HG02870 (cell line): ENCODE results near the gene TRAF4.

Experiments
- ATAC-seq: cut with Tn5 transposase; IDR thresholded peaks from one replicate; pipeline ENCODE4 v1.9.1; 2021; ENCODE audit warnings: mild to moderate bottlenecking, moderate library complexity; ENCODE audit not compliant: unreplicated experiment

Gene TRAF4

GRCh38 chr17:28745786-28746411, 2.1 kb downstream of the TRAF4 start:
- no peak for ATAC-seq

- no peak for ATAC-seq
Measured at GRCh38 chr17:28746611-28747050, 2.8 kb downstream of the TRAF4 start.

GRCh38 chr17:28747051-28747691, 3.4 kb downstream of the TRAF4 start:
- no peak for ATAC-seq

- no peak for ATAC-seq
Measured at GRCh38 chr17:28747801-28748750, 4.3 kb downstream of the TRAF4 start.

GRCh38 chr17:28748852-28749515, 5.2 kb downstream of the TRAF4 start:
- ATAC-seq = no peak

- ATAC-seq = no peak
Measured at GRCh38 chr17:28749516-28750177, 5.8 kb downstream of the TRAF4 start.

- ATAC-seq = peak; percentile 58
Measured at GRCh38 chr17:28750178-28751047, 6.6 kb downstream of the TRAF4 start.

- ATAC-seq = no peak
Measured at GRCh38 chr17:28751600-28752366, 8.0 kb downstream of the TRAF4 start.

- no peak for ATAC-seq
Measured at GRCh38 chr17:28755486-28755885, 11.7 kb downstream of the TRAF4 start.

- ATAC-seq = no peak
Measured at GRCh38 chr17:28756049-28756804, 12.4 kb downstream of the TRAF4 start.

GRCh38 chr17:28758411-28759121, 14.8 kb downstream of the TRAF4 start:
- ATAC-seq = no peak

GRCh38 chr17:28759256-28759865, 15.6 kb downstream of the TRAF4 start:
- no peak for ATAC-seq

GRCh38 chr17:28760601-28761562, 17.1 kb downstream of the TRAF4 start:
- ATAC-seq = no peak

GRCh38 chr17:28763137-28763799, 19.5 kb downstream of the TRAF4 start:
- ATAC-seq = no peak

GRCh38 chr17:28763804-28764266, 20.0 kb downstream of the TRAF4 start:
- no peak for ATAC-seq
